HG02970 (cell line): ENCODE data around the gene GALNT9.

ENCODE experiments used
- ATAC-seq: cut with Tn5 transposase; IDR thresholded peaks from one replicate; pipeline ENCODE4 v1.9.1; 2021; ENCODE audit warnings: mild to moderate bottlenecking, moderate library complexity, moderate number of reproducible peaks; ENCODE audit not compliant: unreplicated experiment, low FRiP score

GALNT9 gene

DNA sequence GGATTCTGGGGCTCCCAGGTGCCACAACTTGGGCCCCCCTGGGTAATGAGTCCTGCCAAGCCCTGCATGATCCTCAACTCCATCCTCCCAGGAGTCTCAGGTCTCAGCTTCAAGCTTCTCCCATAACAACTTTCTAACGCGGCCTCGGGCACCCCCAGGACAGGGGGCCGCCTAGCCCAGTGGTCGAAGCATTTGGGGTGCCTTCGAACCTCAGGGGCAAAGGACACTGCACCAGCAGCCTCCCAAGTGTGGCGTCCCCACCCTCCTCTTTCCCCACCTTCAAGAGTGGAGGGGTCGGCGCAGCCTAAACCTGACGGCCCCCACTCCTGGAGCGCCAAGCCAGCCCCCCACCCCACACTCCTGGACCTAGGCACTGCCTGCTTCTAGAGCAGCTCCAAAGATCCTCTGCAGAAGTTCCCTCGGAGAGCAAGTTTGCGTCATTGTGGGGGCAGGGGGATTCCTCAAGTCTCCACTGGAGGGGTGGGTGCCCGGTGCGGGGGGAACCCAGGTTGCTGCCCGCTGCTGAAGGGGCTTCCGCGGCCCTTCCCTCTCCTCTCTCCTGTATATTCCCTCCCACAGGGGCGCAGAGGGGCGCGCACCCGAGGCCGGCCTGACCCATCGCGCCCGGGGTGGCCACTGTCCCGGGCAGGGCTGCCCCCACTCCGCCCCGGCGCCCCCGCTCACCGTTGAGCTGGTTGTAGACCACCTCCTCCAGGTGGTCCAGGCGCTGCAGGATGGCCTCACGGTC lies 933 bp downstream of the GALNT9 start:
- no peak for ATAC-seq

DNA sequence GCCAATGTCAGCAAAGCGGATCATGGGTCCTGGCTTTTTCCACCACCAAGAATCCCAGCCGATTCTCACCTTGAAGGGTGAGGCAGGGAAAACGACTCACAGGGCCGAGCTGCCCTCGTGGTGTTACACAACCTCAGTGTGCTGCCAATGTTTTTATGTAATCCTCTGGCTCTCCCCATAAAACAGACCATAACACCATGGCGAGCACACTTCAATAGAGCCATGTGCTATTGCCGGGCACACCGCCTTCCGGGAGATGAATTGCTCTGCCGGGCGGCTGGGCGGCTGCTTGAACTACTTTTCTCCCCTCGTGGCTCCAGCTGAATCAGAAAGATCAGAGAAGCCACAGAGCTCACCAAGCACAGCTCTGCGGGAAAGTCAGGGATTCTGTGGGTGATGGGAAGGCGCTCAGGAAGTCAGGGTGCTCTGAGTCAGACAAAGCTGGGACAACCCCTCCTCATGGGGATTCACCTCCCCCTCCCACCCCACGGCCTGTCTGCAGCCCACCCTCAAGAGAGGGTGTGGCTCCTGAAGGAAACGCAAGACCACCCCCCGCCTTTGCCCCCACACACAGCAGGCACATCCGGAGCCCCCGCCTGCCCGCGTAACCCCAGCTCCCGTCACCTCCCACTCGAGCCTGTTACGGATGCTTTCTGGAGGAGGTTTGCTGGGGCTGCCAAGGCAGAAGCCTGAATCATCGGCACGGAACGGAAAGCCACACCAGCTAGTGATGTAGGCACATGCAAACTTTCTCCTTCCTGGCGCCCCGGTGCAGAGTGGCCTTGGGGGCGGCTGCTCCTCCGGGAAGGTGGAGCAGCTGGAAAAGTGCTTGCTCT lies 1.8 kb downstream of the GALNT9 start:
- ATAC-seq: no peak

GRCh38 chr12:132326646-132327045 lies 2.7 kb downstream of the GALNT9 start:
- no peak for ATAC-seq

GRCh38 chr12:132325733-132326130 lies 3.7 kb downstream of the GALNT9 start:
- no peak for ATAC-seq

GRCh38 chr12:132324841-132325732 lies 4.3 kb downstream of the GALNT9 start:
- ATAC-seq: no peak

DNA sequence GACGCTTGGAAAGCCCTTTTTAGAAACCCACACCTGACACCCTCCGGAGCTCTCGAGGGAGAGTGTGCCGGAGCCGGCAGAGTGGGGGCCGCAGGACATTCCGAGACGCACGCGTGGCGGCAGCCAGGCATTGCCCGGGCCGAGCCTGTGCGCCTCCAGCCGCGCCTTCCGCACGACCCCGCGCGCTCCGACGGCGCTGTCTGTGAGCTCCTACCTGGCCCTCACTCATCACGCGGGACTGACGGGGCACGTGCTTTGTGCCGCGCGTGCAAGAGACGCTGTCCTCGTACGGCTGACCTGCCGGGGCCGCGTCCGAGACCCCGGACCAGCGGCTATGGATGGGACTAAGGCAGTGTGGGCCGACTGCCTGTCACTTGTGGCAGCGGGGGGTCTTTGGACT lies 5.2 kb downstream of the GALNT9 start:
- ATAC-seq: no peak

- no peak for ATAC-seq
Measured at GRCh38 chr12:132323171-132324010, 6.0 kb downstream of the GALNT9 start.

- ATAC-seq: no peak
Measured at GRCh38 chr12:132322206-132323132, 6.9 kb downstream of the GALNT9 start.

- no peak for ATAC-seq
Measured at GRCh38 chr12:132321321-132322118, 7.9 kb downstream of the GALNT9 start.

- no peak for ATAC-seq
Measured at GRCh38 chr12:132320767-132321211, 8.6 kb downstream of the GALNT9 start.

GRCh38 chr12:132319991-132320570 lies 9.3 kb downstream of the GALNT9 start:
- no peak for ATAC-seq

GRCh38 chr12:132319359-132319950 lies 9.9 kb downstream of the GALNT9 start:
- no peak for ATAC-seq

DNA sequence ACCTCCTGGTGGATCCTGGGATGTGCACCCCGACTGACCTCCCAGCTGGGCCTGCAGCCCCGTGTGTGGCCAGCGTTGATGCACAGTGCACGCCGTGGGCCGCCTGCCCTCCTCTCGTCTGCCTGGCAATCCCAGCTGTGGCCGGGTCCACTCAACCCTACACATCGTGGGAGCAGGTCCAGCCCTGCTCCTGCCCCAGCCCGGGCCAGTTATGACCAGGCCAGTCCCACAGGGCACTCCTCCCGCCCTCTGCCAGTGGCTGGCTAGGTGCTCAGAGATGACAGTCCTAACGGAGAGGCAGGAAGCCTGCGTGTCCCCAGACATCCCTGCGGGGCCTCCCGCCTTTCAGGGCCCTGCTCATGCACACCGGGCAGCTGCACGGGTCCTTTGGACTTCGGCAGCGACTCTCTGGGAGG lies 10.8 kb downstream of the GALNT9 start:
- no peak for ATAC-seq

DNA sequence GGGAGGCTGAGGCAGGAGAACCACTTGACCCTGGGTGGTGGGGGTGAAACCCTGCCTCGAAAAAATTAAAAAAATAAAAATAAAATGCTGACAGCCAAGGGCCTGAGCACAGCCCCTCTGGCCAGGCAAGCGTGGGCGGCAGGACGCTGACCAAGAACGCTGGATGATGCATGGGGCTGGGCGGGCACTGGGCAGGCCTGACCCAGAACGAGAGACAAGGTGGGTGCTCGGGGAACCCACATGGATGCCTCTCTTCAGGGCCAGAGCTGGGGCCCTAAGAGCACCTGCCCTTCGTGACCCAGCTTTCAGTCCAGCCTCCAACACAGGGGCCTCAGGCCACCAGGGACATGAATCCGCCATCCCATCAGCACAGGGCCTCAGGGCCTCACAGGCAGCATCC lies 11.3 kb downstream of the GALNT9 start:
- ATAC-seq: no peak

DNA sequence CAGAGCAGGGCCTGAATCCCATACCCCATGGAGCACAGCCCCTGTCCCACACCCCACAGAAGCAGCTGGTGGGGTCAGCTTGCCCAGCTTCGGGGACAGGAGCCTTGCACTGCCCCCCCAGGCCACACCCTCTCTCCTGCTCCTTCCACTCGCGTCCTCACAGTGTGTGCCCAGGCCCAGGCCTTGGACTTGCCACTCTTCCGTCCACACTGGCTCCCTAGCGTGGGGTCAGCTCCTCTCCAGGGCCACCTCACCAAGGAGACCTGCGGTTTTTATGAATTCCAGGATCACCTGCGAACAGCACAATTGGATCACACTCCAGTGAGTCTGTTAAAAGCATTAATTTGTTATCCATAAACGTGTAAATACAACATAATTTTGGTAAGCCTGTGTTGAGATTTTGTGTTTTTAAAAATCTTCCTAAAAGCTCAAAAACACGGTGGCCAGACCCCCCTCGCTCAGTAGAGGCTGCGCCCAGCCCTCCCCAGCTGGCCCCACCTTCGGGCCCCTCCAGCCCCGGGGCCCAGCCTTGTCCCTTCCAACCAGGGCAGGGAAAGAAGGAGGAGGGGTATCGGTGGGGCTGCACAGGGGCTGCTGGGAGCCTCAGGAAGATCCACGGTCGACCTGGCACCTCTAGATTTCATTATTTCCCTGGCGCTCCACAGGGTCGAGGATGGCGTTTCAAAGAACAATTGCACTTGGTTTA lies 12.0 kb downstream of the GALNT9 start:
- ATAC-seq: no peak

GRCh38 chr12:132316497-132317232 lies 12.7 kb downstream of the GALNT9 start:
- ATAC-seq: no peak
